WI38 (cell line): ENCODE measurements around the gene WHRN.

Experiments
- H3K4me3 ChIP-seq: 2 replicates; pipeline ENCODE4 v1.5.1; 2011; ENCODE audit warnings: low read depth, mild to moderate bottlenecking, control low read depth, low read length
- CTCF ChIP-seq: IDR thresholded peaks from 2 replicates; pipeline ENCODE4 v1.5.1; 2012; ENCODE audit warnings: low read depth, mild to moderate bottlenecking, control low read depth, low read length

Gene WHRN

GRCh38 chr9:114392749-114393112, 112.5 kb downstream of the WHRN start:
- no peak overlapping the region for H3K4me3 ChIP-seq
- no peak for TF ChIP-seq CTCF

GRCh38 chr9:114390952-114391351, 114.3 kb downstream of the WHRN start:
- no peak overlapping the region for H3K4me3 ChIP-seq

GRCh38 chr9:114389612-114390368, 115.5 kb downstream of the WHRN start:
- TF ChIP-seq CTCF, result no peak
- H3K4me3 ChIP-seq, result no peak overlapping the region

More at GRCh38 chr9:114390952-114391351, 114.3 kb downstream of the WHRN start:
- TF ChIP-seq CTCF, result no peak

- no peak for TF ChIP-seq CTCF
- H3K4me3 ChIP-seq, result no peak overlapping the region
Observed at GRCh38 chr9:114388764-114389375, 116.4 kb downstream of the WHRN start.

- H3K4me3 ChIP-seq, result peak overlapping the region; percentile 74; the same call in 1 of the 2 replicates
- no peak for TF ChIP-seq CTCF
Observed at GRCh38 chr9:114388357-114388682, 117.0 kb downstream of the WHRN start.

- TF ChIP-seq CTCF, result no peak
- H3K4me3 ChIP-seq, result peak within 1 kb of the TSS; percentile 74
Observed at GRCh38 chr9:114387680-114388356, 117.5 kb downstream of the WHRN start, which contains the start of gene AKNA. AKNA (minus strand) TSS chr9:114387982; CDS start chr9:114381333, 6,649 bp downstream.
